SJCRH30 (cell line): ENCODE data around the gene LIMA1. TPM values are rescaled to one million over a fixed set of nuclear protein-coding genes. Genes with fewer than 3 reads are reported as not detected.
"Not testable (repeated sequence)": the region's sequence is repeated elsewhere in the genome, so short reads cannot be mapped to it uniquely, and the experiment has no call there.

Experiments
- DNase-seq, 2 experiments: peaks; one replicate each; pipeline ENCODE4 v3.0.0-alpha.2; 2015 to 2020
- H3K27ac ChIP-seq: fragments of 250-450 bp; sonication (Bioruptor Pico); 2 replicates; pipeline ENCODE4 v1.5.1; 2020; ENCODE audit warnings: mild to moderate bottlenecking, moderate library complexity
- H3K27me3 ChIP-seq: fragments of 250-450 bp; sonication (Bioruptor Pico); 2 replicates; pipeline ENCODE4 v1.5.1; 2020; ENCODE audit warnings: mild to moderate bottlenecking, moderate library complexity
- H3K36me3 ChIP-seq: fragments of 250-450 bp; sonication (Bioruptor Pico); 2 replicates; pipeline ENCODE4 v1.5.1; 2020; ENCODE audit warnings: mild to moderate bottlenecking, moderate library complexity
- H3K4me1 ChIP-seq: fragments of 250-450 bp; sonication (Bioruptor Pico); 2 replicates; pipeline ENCODE4 v1.5.1; 2020; ENCODE audit warnings: mild to moderate bottlenecking, moderate library complexity
- H3K4me3 ChIP-seq: fragments of 250-450 bp; sonication (Bioruptor Pico); 2 replicates; pipeline ENCODE4 v1.5.1; 2020; ENCODE audit warnings: mild to moderate bottlenecking, moderate library complexity
- H3K9me3 ChIP-seq: fragments of 250-450 bp; sonication (Bioruptor Pico); replicated peaks from 2 replicates; pipeline ENCODE4 v1.5.1; 2020; ENCODE audit warnings: mild to moderate bottlenecking, moderate library complexity
- total RNA-seq: library from RNA; depleted of rRNA; stranded (reverse); fragments of >200 nt; shearing (Covaris generic); gene quantifications from 2 replicates; pipeline ENCODE4 v1.2.3, GENCODE V29; 2014; rRNA removed

Gene LIMA1
- 31.1 and 36.1 TPM in 2 replicates for total RNA-seq

- peak; percentile 91 for DNase-seq
- peak within 1 kb of the TSS; percentile 79 for H3K27ac ChIP-seq
- H3K4me1 ChIP-seq = no peaks in the 10 kb centered on the region
Observed at GRCh38 chr12:50283229-50283923, at the start of gene LIMA1. LIMA1 (minus strand) TSS chr12:50283520; CDS start chr12:50248751, 34,769 bp downstream.

DNA sequence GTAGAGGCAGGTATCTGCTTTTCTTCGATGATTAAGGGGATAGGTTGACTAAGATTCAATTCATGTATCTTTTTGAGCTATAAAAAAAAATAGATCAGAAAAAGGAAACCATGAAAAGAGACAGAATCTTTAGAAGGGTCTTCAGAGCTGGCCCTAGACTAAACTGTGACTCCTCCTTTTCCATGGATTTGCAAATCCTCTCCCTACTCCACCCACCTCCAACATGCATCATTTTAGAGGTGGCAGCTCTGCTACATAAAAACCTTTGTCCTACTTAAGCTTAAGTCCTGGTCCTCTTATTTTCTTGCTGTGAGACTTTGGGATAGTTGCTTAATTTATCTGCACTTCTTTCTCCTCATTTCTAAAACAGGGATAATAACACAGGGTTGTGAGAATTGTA lies 48.4 kb upstream of the LIMA1 start:
- no peaks in the 10 kb centered on the region for H3K27me3 ChIP-seq
- no peak overlapping the region for H3K4me3 ChIP-seq
- no peaks in the 10 kb centered on the region for H3K9me3 ChIP-seq
- no peak for DNase-seq
- no peaks in the 10 kb centered on the region for H3K4me1 ChIP-seq
- H3K36me3 ChIP-seq = no peaks in the 10 kb centered on the region
- H3K27ac ChIP-seq = no peak overlapping the region

More at GRCh38 chr12:50283229-50283923, at the start of gene LIMA1:
- no peaks in the 10 kb centered on the region for H3K36me3 ChIP-seq
- H3K4me3 ChIP-seq = peak within 1 kb of the TSS; percentile 68
- H3K9me3 ChIP-seq = no peaks in the 10 kb centered on the region
- no peaks in the 10 kb centered on the region for H3K27me3 ChIP-seq

DNA sequence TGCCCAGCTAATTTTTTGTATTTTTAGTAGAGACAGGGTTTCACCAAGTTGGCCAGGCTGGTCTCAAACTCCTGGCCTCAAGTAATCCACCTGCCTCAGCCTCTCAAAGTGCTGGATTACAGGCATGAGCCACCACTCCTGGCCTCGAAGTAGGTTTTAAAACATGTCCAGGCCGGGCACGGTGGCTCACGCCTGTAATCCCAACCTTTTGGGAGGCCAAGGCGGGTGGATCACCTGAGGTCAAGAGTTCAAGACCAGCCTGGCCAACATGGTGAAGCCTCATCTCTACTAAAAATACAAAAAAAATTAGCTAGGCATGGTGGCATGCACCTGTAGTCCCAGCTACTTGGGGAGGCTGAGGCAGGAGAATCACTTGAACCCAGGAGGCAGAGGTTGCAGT lies 45.3 kb upstream of the LIMA1 start:
- not testable (repeated sequence) for H3K27ac ChIP-seq, H3K27me3 ChIP-seq, H3K9me3 ChIP-seq, H3K4me3 ChIP-seq, H3K4me1 ChIP-seq, H3K36me3 ChIP-seq, DNase-seq

GRCh38 chr12:50326590-50327284 lies 43.4 kb upstream of the LIMA1 start:
- Histone ChIP-seq H3K27ac (no peak overlapping the region), H3K27me3 (no peaks in the 10 kb centered on the region), H3K4me1 (no peaks in the 10 kb centered on the region), H3K4me3 (no peak overlapping the region), H3K36me3 (no peaks in the 10 kb centered on the region), H3K9me3 (no peaks in the 10 kb centered on the region)
- DNase-seq = peak in 1 of 2 experiments; percentile 31

DNA sequence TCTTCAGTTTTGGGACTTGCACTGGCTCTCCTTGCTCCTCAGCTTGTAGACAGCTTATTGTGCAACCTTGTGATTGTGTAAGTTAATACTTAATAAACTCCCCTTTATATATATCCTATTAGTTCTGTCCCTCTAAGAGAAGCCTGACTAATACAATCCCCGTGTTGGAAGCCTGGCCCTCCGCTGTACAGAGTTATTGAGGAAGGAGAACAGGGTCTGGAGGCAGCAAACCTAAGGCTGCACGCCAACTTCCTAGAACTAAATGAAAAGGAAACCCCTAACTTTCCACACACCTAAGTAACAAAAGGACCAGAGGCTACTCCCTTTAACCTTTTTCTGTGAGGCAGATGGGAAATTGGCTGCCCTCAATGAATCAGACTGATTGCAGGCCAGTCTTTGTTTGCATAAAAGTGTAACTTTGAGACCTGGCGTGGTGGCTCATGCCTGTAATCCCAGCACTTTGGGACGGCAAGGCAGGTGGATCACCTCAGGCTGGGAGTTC lies 42.6 kb upstream of the LIMA1 start:
- DNase-seq = no peak
- Histone ChIP-seq H3K36me3 (no peaks in the 10 kb centered on the region), H3K4me1 (no peaks in the 10 kb centered on the region), H3K27me3 (no peaks in the 10 kb centered on the region), H3K9me3 (no peaks in the 10 kb centered on the region), H3K27ac (no peak overlapping the region), H3K4me3 (no peak overlapping the region)

- not testable (repeated sequence) for H3K4me3 ChIP-seq
Observed at GRCh38 chr12:50324770-50325169, 41.5 kb upstream of the LIMA1 start.

DNA sequence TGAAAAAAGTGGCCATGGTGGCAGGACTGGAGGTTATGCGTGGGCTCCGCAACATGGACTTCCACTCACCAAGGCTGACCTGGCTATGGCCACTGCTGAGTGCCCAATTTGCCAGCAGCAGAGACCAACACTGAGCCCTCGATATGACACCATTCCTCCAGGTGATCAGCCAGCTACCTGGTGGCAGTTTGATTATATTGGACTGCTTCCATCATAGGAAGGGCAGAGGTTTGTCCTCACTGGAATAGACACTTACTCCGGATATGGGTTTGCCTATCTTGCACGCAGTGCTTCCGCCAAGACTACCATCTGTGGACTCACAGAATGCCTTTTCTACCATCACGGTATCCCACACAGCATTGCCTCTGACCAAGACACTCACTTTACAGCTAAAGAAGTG lies 40.8 kb upstream of the LIMA1 start:
- H3K9me3 ChIP-seq, H3K27me3 ChIP-seq, H3K36me3 ChIP-seq, DNase-seq, H3K27ac ChIP-seq, H3K4me3 ChIP-seq, H3K4me1 ChIP-seq: not testable (repeated sequence)

More at GRCh38 chr12:50324770-50325169, 41.5 kb upstream of the LIMA1 start:
- not testable (repeated sequence) for H3K4me1 ChIP-seq, H3K9me3 ChIP-seq, H3K36me3 ChIP-seq, DNase-seq, H3K27me3 ChIP-seq, H3K27ac ChIP-seq

GRCh38 chr12:50322206-50322605 lies 38.9 kb upstream of the LIMA1 start:
- H3K27ac ChIP-seq = no peak overlapping the region
- H3K27me3 ChIP-seq = no peaks in the 10 kb centered on the region
- H3K9me3 ChIP-seq = no peaks in the 10 kb centered on the region
- no peak overlapping the region for H3K4me3 ChIP-seq
- no peaks in the 10 kb centered on the region for H3K4me1 ChIP-seq
- no peaks in the 10 kb centered on the region for H3K36me3 ChIP-seq
- no peak for DNase-seq

GRCh38 chr12:50317203-50317602 lies 33.9 kb upstream of the LIMA1 start:
- H3K9me3 ChIP-seq = no peaks in the 10 kb centered on the region
- no peak overlapping the region for H3K27ac ChIP-seq
- H3K4me1 ChIP-seq = peaks cover 7% of the 10 kb centered on the region; the same call in 1 of the 2 replicates
- no peak for DNase-seq
- H3K27me3 ChIP-seq = no peaks in the 10 kb centered on the region
- H3K36me3 ChIP-seq = no peaks in the 10 kb centered on the region
- H3K4me3 ChIP-seq = no peak overlapping the region

- Histone ChIP-seq H3K4me3 (no peak overlapping the region), H3K4me1 (peaks cover 14% of the 10 kb centered on the region; the same call in 1 of the 2 replicates), H3K27ac (no peak overlapping the region), H3K36me3 (no peaks in the 10 kb centered on the region), H3K27me3 (no peaks in the 10 kb centered on the region), H3K9me3 (no peaks in the 10 kb centered on the region)
- no peak for DNase-seq
Observed at GRCh38 chr12:50315803-50316202, 32.5 kb upstream of the LIMA1 start.

GRCh38 chr12:50314636-50315312 lies 31.5 kb upstream of the LIMA1 start:
- peaks cover 20% of the 10 kb centered on the region; the same call in 1 of the 2 replicates for H3K4me1 ChIP-seq
- no peak overlapping the region for H3K4me3 ChIP-seq
- H3K9me3 ChIP-seq = no peaks in the 10 kb centered on the region
- H3K36me3 ChIP-seq = no peaks in the 10 kb centered on the region
- no peak overlapping the region for H3K27ac ChIP-seq
- peak; percentile 43 to 84 for DNase-seq
- no peaks in the 10 kb centered on the region for H3K27me3 ChIP-seq

- not testable (repeated sequence) for DNase-seq, H3K36me3 ChIP-seq, H3K27ac ChIP-seq, H3K9me3 ChIP-seq, H3K4me3 ChIP-seq, H3K27me3 ChIP-seq
- peaks cover 20% of the 10 kb centered on the region; the same call in 1 of the 2 replicates for H3K4me1 ChIP-seq
Observed at GRCh38 chr12:50313971-50314370, 30.7 kb upstream of the LIMA1 start.

GRCh38 chr12:50313256-50313931 lies 30.1 kb upstream of the LIMA1 start:
- Histone ChIP-seq H3K4me1 (peaks cover 20% of the 10 kb centered on the region; the same call in 1 of the 2 replicates), H3K27ac (no peak overlapping the region; the same call in 1 of the 2 replicates), H3K9me3 (no peaks in the 10 kb centered on the region), H3K4me3 (no peak overlapping the region), H3K36me3 (no peaks in the 10 kb centered on the region), H3K27me3 (no peaks in the 10 kb centered on the region)
- peak in 1 of 2 experiments; percentile 20 for DNase-seq

GRCh38 chr12:50311858-50312609 lies 28.7 kb upstream of the LIMA1 start:
- H3K9me3 ChIP-seq, H3K4me3 ChIP-seq, H3K36me3 ChIP-seq, H3K27me3 ChIP-seq: not testable (repeated sequence)
- peak overlapping the region; percentile 64 for H3K27ac ChIP-seq
- peak; percentile 70 to 76 for DNase-seq
- H3K4me1 ChIP-seq = peaks cover 20% of the 10 kb centered on the region; the same call in 1 of the 2 replicates
